HG03064 (cell line): ENCODE data around the gene MEGF11.

Experiments used
- ATAC-seq: cut with Tn5 transposase; IDR thresholded peaks from one replicate; pipeline ENCODE4 v1.9.1; 2021; ENCODE audit warnings: low read depth; ENCODE audit not compliant: unreplicated experiment

MEGF11 gene

DNA sequence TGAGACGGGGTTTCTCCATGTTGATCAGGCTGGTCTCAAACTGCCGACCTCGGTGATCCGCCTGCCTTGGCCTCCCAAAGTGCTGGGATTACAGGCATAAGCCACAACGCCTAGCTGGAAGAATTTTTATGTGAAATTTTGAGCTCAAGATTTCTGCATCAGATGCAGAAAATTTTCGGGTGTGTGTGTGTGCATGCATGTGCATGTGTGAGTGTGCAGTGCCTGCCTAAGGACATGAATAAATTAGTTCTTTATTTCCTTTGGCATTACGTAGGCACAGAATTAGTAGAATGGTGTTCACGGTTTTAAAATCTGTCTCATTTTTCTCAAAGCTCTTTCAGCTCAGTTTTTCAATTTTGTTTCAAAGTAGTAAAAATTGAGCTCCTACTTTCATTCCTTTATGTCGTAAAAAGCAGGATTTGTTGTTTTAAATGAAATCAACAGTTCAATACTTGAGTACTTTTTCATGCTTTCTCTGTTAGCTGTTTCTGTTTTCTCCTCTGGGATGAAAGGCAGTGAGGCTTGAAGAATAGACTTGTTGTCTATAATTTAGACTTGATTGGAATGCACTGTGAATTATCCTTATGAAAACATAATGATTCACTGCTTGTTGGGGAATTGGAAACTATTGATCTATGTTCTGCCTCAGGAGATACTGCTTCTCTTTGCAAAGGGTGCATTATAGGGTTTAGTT, 407.6 kb downstream of the MEGF11 start:
- no peak for ATAC-seq
